A549 (cell line): ENCODE data around the gene SRSF7. TPM values are rescaled to one million over a fixed set of nuclear protein-coding genes. Genes with fewer than 3 reads are reported as not detected.

Source experiments
- ATAC-seq, 2 experiments: fragments of 200-7000 bp in 1 of 2; fragments of >200 bp in 1 of 2; cut with Nextera tagmentation in 1 of 2; cut with Tn5 transposase in 1 of 2; 3 replicates each; pipeline versions ENCODE4 v1.8.0 to v1.9.1; 2018 to 2020; ENCODE audit warnings: mild to moderate bottlenecking in 1 of 2, moderate library complexity in 1 of 2
- CTCF ChIA-PET: fragments of 300-600 bp; sonication (Branson Sonifier 250); formaldehyde crosslinking; extraction: SDS; loops from one replicate; lab custom pipeline; 2021; ENCODE audit warnings: antibody characterized with exemption, inconsistent platforms; lab: Yijun Ruan, JAX
- POLR2A ChIA-PET: fragments of 350-600 bp; formaldehyde crosslinking; extraction: SDS; loops from one replicate; lab custom pipeline; 2021; ENCODE audit warnings: antibody characterized with exemption, inconsistent platforms; lab: Yijun Ruan, JAX
- DNase-seq, 2 experiments: peaks; one replicate each; pipeline versions ENCODE4 v3.0.0 to v3.0.0-alpha.2; 2011 to 2016; ENCODE audit warnings: low read depth in 1 of 2, low spot score in 1 of 2
- FAIRE-seq: peaks from 2 replicates; lab custom pipeline; 2011; peaks lifted over from hg19 to GRCh38; lab: Jason Lieb, UNC
- H3K27ac ChIP-seq, 2 experiments: fragments of >200 bp; sonication (Bioruptor Twin); formaldehyde crosslinking; 3 replicates each; pipeline ENCODE4 v1.5.1; 2016 to 2017
- H3K4me1 ChIP-seq: fragments of >200 bp; sonication (Bioruptor Twin); formaldehyde crosslinking; 3 replicates; pipeline ENCODE4 v1.6.1; 2016
- H3K4me2 ChIP-seq: fragments of >200 bp; sonication (Bioruptor Twin); formaldehyde crosslinking; 3 replicates; pipeline ENCODE4 v1.6.1; 2016
- H3K4me3 ChIP-seq: fragments of >200 bp; sonication (Bioruptor Twin); formaldehyde crosslinking; 3 replicates; pipeline ENCODE4 v1.5.1; 2016
- H3K9me3 ChIP-seq: fragments of >200 bp; sonication (Bioruptor Twin); formaldehyde crosslinking; 3 replicates; pipeline ENCODE4 v1.6.1; 2016
- BHLHE40 ChIP-seq: IDR thresholded peaks from 2 replicates; pipeline ENCODE4 v1.6.1; 2012; ENCODE audit warnings: low read depth, low read length, inconsistent platforms
- CHD4 ChIP-seq: fragments of 200-600 bp; sonication (generic); IDR thresholded peaks from 2 replicates; pipeline ENCODE4 v1.6.1; 2016; ENCODE audit warnings: antibody characterized with exemption, mild to moderate bottlenecking, borderline replicate concordance
- ELK1 ChIP-seq: fragments of 150-350 bp; IDR thresholded peaks from 2 replicates; pipeline ENCODE4 v1.6.1; 2014; ENCODE audit warnings: low read depth, mild to moderate bottlenecking, low read length
- FOSB ChIP-seq: fragments of 250-450 bp; sonication (Bioruptor Pico); IDR thresholded peaks from 2 replicates; pipeline ENCODE4 v1.5.0; 2020; ENCODE audit warnings: mild to moderate bottlenecking, moderate library complexity
- HDAC2 ChIP-seq: fragments of 200-600 bp; sonication (generic); IDR thresholded peaks from 2 replicates; pipeline ENCODE4 v1.6.1; 2016
- HOXA7 ChIP-seq: fragments of 250-450 bp; sonication (Bioruptor Pico); IDR thresholded peaks from 2 replicates; pipeline ENCODE4 v1.5.0; 2020; ENCODE audit warnings: mild to moderate bottlenecking, moderate library complexity
- HOXB13 ChIP-seq: fragments of 250-450 bp; sonication (Bioruptor Pico); IDR thresholded peaks from 2 replicates; pipeline ENCODE4 v1.5.0; 2020; ENCODE audit warnings: low read depth, mild to moderate bottlenecking, moderate library complexity
- HOXB5 ChIP-seq: fragments of 250-450 bp; sonication (Bioruptor Pico); IDR thresholded peaks from 2 replicates; pipeline ENCODE4 v1.5.0; 2020; ENCODE audit warnings: mild to moderate bottlenecking, moderate library complexity
- JUN ChIP-seq, 2 experiments: fragments of >200 bp; sonication (Bioruptor Twin); formaldehyde crosslinking; IDR thresholded peaks; 2 replicates in 1 of 2; 3 replicates in 1 of 2; pipeline ENCODE4 v1.6.1; 2016 to 2017
- MAFK ChIP-seq: fragments of 450-650 bp; IDR thresholded peaks from 2 replicates; pipeline ENCODE4 v1.6.1; 2014; ENCODE audit not compliant: partially characterized antibody
- NFE2L2 ChIP-seq: fragments of 150-350 bp; conservative IDR thresholded peaks from 2 replicates; pipeline ENCODE4 v1.6.1; 2014; ENCODE audit warnings: low read length
- NPAS2 ChIP-seq: fragments of 250-450 bp; sonication (Bioruptor Pico); IDR thresholded peaks from 2 replicates; pipeline ENCODE4 v1.8.0; 2022; ENCODE audit warnings: mild to moderate bottlenecking, moderate library complexity, borderline replicate concordance
- POLR2AphosphoS2 ChIP-seq: conservative IDR thresholded peaks from 2 replicates; pipeline ENCODE4 v1.6.1; 2012; ENCODE audit warnings: low read length, improper control_type of control experiment, inconsistent platforms
- RARB ChIP-seq: fragments of 250-450 bp; sonication (Bioruptor Pico); IDR thresholded peaks from 2 replicates; pipeline ENCODE4 v1.8.0; 2021; ENCODE audit warnings: mild to moderate bottlenecking, moderate library complexity
- REST ChIP-seq: fragments of 200-600 bp; sonication (generic); IDR thresholded peaks from 2 replicates; pipeline ENCODE4 v1.6.1; 2016; ENCODE audit warnings: antibody characterized with exemption, mild to moderate bottlenecking, moderate library complexity
- TFCP2L1 ChIP-seq: fragments of 250-450 bp; sonication (Bioruptor Pico); IDR thresholded peaks from 2 replicates; pipeline ENCODE4 v1.5.0; 2021; ENCODE audit warnings: mild to moderate bottlenecking
- TP53 ChIP-seq: fragments of 250-450 bp; sonication (Bioruptor Pico); IDR thresholded peaks from 2 replicates; pipeline ENCODE4 v1.5.0; 2021; ENCODE audit warnings: mild to moderate bottlenecking, moderate library complexity
- WGBS: methylation state at CpG from one replicate; pipeline ENCODE4 v1.1.6; 2017; ENCODE audit errors: missing lambda C conversion rate; 5-methylcytosine and 5-hydroxymethylcytosine counted together
- polyA plus RNA-seq, 4 experiments: library from polyadenylated mRNA; depleted of rRNA in 3 of 4; stranded (reverse); fragments of >200 nt; fragmentation: RNase III in 1 of 4; extraction: RNeasy Plus Mini Kit Qiagen cat#74134 plus additional on column Dnase treatment in 1 of 4; gene quantifications; 2 replicates in 3 of 4; 3 replicates in 1 of 4; pipeline ENCODE4 v1.2.3, GENCODE V29; 2011 to 2017

Gene SRSF7
- polyA plus RNA-seq, 2 of the 4 experiments (the other 2 are of a cell fraction), result 397 to 544 TPM

GRCh38 chr2:38744399-38744780 lies 6.8 kb downstream of the SRSF7 start:
- no peak for FAIRE-seq
- POLR2A ChIA-PET, result interaction anchor here (0.6 to 1.8 kb wide), 6 partner anchors 42 to 208 kb away, joined by 3 to 8 read pairs (median 4); partner anchors contain the start of gene HNRNPLL

GRCh38 chr2:38743672-38744398 lies 7.3 kb downstream of the SRSF7 start:
- no peak for DNase-seq
- H3K4me3 ChIP-seq, result no peak overlapping the region
- H3K4me1 ChIP-seq, result peaks cover 51% of the 10 kb centered on the region
- CTCF ChIA-PET, result interaction anchor here (0.9 to 26.7 kb wide), 9 partner anchors 11 to 428 kb away, joined by 3 to 423 read pairs (median 7); partner anchors contain the start of gene HNRNPLL
- no peak for FAIRE-seq
- H3K27ac ChIP-seq, result no peak overlapping the region
- H3K4me2 ChIP-seq, result no peak overlapping the region
- peaks cover 4% of the 10 kb centered on the region; the same call in 1 of the 3 replicates for H3K9me3 ChIP-seq
- WGBS, result 88% methylated on average over 3 of the region's 3 CpGs
- TF ChIP-seq POLR2AphosphoS2 (peak; percentile 66), ELK1 (no peak), NPAS2 (CRISPR knock-in tag) (no peak)
- TF ChIP-seq, all 56 proteins: peak for 1
- POLR2A ChIA-PET, result interaction anchor here (0.6 to 6.7 kb wide), 7 partner anchors 7 to 208 kb away, joined by 3 to 90 read pairs (median 4); partner anchors contain the start of genes HNRNPLL and SRSF7
- ATAC-seq, result no peak

More at GRCh38 chr2:38744399-38744780, 6.8 kb downstream of the SRSF7 start:
- no peak overlapping the region for H3K27ac ChIP-seq
- no peak for ATAC-seq
- peak; percentile 34; the same call in 1 of the 2 replicates for TF ChIP-seq RARB (CRISPR knock-in tag)
- TF ChIP-seq NPAS2 (CRISPR knock-in tag), result no peak
- TF ChIP-seq BHLHE40, result no peak
- TF ChIP-seq HOXA7 (CRISPR knock-in tag), result peak; percentile 96
- TF ChIP-seq TP53 (CRISPR knock-in tag), result peak; percentile 41; the same call in 1 of the 2 replicates
- TF ChIP-seq HOXB5 (CRISPR knock-in tag), result no peak
- no peak overlapping the region for H3K4me3 ChIP-seq
- H3K4me1 ChIP-seq, result peaks cover 56% of the 10 kb centered on the region
- 55% methylated on average over 2 of the region's 2 CpGs for WGBS
- peaks cover 4% of the 10 kb centered on the region; the same call in 1 of the 3 replicates for H3K9me3 ChIP-seq
- H3K4me2 ChIP-seq, result no peak overlapping the region
- no peak for DNase-seq
- CTCF ChIA-PET, result interaction anchor here (0.9 to 26.7 kb wide), 9 partner anchors 11 to 429 kb away, joined by 3 to 423 read pairs (median 7); partner anchors contain the start of gene HNRNPLL

GRCh38 chr2:38742797-38743559 lies 8.2 kb downstream of the SRSF7 start:
- peaks cover 43% of the 10 kb centered on the region for H3K4me1 ChIP-seq
- CTCF ChIA-PET, result interaction anchor here (0.6 to 26.7 kb wide), 11 partner anchors 8 to 426 kb away, joined by 3 to 423 read pairs (median 5); partner anchors contain the start of gene HNRNPLL
- 90% methylated on average over 10 of the region's 10 CpGs for WGBS
- no peak overlapping the region for H3K27ac ChIP-seq
- DNase-seq, result no peak
- POLR2A ChIA-PET, result interaction anchor here (1.2 to 6.7 kb wide), 3 partner anchors 8 to 161 kb away, joined by 3 to 90 read pairs (median 8); partner anchors contain the start of genes HNRNPLL and SRSF7
- FAIRE-seq, result no peak
- TF ChIP-seq NFE2L2 (0 out of 2 replicates have a peak, but pooled peaks have one; percentile 2), MAFK (peak; percentile 78), NPAS2 (CRISPR knock-in tag) (no peak), POLR2AphosphoS2 (peak; percentile 58), TFCP2L1 (peak; percentile 66; the same call in 1 of the 2 replicates), REST (no peak), JUN (IDR thresholded peaks at IDR 0.05) (no peak; a peak in 1 of 5 replicates), HDAC2 (no peak), HOXA7 (CRISPR knock-in tag) (peak; percentile 62; the same call in 1 of the 2 replicates), HOXB13 (CRISPR knock-in tag) (no peak), CHD4 (no peak), FOSB (CRISPR knock-in tag) (0 out of 2 replicates have a peak, but pooled peaks have one; percentile 44), TP53 (CRISPR knock-in tag) (peak; percentile 86; the same call in 1 of the 2 replicates)
- H3K4me2 ChIP-seq, result no peak overlapping the region
- H3K4me3 ChIP-seq, result no peak overlapping the region
- ATAC-seq, result peak in 1 of 2 experiments; percentile 11; a peak in 3 of 6 replicates
- peaks cover 4% of the 10 kb centered on the region; the same call in 1 of the 3 replicates for H3K9me3 ChIP-seq
